HG02678 (cell line): Measurements from ENCODE around the gene NECAB3.
A peak's percentile ranks its signal among the peaks of the same experiment; 100 is the strongest.

Experiments used
- ATAC-seq: cut with Tn5 transposase; IDR thresholded peaks from one replicate; pipeline ENCODE4 v1.9.1; 2021; ENCODE audit warnings: mild to moderate bottlenecking, moderate library complexity; ENCODE audit not compliant: unreplicated experiment

NECAB3 gene

DNA sequence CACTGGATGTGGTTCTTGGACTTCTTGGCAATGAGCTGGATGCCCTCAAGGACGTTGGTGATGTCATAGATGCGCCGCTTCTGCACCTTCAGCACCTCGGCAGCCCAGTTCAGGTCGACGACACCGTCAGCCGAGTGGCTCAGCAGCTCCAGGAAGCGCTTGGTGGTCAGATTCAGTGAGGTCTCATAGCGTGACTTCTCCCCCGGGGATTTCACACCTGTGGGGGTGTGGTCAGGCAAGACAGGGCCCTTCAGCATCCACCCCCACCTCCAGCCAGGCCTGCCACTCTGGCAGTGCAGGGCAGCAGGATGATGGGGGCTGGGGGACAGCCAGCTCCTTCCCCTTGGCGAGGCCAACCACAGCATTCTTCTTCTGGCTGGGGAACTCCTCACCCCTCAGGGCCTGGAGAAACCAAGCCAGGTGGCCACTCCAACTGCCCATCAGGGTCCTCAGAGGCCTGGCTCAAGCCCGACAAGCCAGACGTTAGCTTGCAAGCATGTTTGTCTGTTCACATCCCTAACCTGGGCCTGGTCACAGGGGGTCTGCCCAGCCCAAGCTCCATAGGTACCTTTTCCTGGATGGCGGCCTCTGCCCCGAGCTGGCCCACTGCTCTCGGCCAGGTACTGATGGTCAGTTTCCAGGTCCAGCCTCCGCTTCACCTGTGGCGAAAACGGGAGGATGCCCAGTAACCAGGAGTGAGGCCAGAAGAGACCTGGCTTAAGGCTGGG lies 5.7 kb upstream of the NECAB3 start:
- peak; percentile 64 for ATAC-seq

- no peak for ATAC-seq
These were observed 3.9 kb upstream of the NECAB3 start for GRCh38 chr20:33677991-33678702.

GRCh38 chr20:33676652-33677645 lies 2.7 kb upstream of the NECAB3 start:
- ATAC-seq, result no peak

DNA sequence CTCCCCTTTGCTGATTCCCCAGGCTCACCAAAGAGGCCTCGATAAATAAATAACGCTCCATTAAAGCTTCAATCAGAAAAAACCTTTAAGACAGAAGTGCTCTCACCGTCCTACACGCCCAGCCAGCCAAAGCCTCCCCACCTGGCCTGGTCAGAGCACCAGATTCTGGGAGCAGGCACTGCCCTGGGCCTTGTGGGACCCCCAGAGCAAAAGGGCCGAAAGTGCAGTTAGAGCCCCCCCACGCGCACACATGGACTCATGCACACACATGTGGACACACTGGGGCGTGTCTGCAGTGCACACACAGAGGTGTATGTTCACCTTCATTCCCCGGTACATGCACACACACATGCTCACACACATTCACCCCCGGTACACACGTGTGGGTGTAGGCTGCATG lies 1.9 kb upstream of the NECAB3 start:
- no peak for ATAC-seq

GRCh38 chr20:33675136-33675959 lies 1.1 kb upstream of the NECAB3 start:
- no peak for ATAC-seq

- no peak for ATAC-seq
These were observed 576 bp downstream of the NECAB3 start for GRCh38 chr20:33673410-33674293.

- no peak for ATAC-seq
These were observed 1.2 kb downstream of the NECAB3 start for GRCh38 chr20:33673114-33673409.

DNA sequence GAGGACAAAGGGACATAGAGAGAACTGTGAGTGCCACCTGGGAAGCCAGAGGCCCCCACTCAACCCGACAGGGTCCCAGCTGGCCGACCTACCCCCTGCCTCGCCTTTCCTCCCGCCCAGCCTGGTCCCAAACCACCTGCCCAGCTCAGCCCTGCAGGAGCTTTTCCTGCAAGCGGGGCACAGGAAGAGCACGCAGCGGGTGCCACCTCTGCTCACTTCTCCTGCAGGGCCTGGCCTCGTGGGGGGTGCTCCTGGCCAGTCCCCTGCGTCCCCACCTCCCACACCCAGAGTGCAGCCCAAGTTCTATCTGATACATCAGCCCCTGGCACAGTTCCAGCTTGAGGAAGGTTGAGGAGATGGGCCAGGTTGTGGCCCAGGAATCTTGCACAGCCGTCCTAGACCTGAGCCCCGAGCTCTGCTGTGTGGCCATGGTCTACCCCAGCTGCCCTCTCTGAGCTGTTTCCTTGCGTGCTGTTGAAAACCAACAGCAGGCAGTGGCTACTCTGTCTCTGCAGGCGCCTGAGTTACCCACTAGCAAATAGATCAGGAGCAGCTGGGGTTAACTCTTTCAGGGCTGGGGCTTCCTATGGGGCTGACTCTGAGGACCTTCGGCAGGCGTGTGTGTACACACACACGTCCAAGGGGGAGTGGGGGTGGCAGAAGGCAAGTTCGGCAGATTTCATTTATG lies 1.7 kb downstream of the NECAB3 start:
- no peak for ATAC-seq

- ATAC-seq, result no peak
These were observed 2.5 kb downstream of the NECAB3 start for GRCh38 chr20:33671573-33672288.

- ATAC-seq, result no peak
These were observed 3.3 kb downstream of the NECAB3 start for GRCh38 chr20:33670715-33671499.

DNA sequence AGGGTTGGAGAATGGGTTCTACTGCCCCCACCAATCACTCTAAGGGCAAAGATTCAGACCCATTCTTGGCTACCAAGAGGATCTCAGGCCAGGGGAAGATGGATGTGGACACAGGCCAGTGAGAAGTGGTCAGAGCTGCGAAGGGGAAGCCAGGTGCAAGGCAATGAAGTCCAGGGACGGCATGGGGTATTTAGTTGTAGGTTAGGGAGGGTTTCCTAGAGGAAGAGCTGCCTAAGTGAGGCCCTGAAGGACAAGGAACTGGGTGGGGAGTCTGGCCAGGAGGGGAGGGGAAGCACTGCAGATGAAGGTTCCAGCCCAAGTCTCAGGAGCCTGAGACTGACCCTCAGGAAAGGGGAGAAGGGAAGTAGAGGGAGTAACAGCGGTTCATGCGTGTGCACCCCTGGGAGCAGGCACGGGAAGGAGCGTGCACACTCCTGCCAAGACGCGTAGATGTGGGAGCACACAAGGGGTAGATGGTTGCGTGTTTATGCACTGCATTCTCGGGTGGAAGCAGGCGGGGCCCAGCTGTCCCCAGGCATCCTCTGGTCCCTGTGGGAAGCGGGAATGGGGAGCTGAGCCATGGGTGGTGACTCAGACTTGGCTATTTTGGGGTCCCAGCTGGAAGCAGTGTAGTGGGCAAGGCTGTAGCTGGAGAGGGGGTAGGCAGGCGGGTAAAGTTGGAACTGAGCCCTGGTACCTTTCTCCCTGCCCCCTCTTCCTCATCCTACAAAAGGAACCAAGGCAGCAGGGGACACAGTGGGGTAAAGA lies 4.2 kb downstream of the NECAB3 start:
- no peak for ATAC-seq

- no peak for ATAC-seq
These were observed 5.0 kb downstream of the NECAB3 start for GRCh38 chr20:33669224-33669623.

- no peak for ATAC-seq
These were observed 5.6 kb downstream of the NECAB3 start for GRCh38 chr20:33668466-33669155.

DNA sequence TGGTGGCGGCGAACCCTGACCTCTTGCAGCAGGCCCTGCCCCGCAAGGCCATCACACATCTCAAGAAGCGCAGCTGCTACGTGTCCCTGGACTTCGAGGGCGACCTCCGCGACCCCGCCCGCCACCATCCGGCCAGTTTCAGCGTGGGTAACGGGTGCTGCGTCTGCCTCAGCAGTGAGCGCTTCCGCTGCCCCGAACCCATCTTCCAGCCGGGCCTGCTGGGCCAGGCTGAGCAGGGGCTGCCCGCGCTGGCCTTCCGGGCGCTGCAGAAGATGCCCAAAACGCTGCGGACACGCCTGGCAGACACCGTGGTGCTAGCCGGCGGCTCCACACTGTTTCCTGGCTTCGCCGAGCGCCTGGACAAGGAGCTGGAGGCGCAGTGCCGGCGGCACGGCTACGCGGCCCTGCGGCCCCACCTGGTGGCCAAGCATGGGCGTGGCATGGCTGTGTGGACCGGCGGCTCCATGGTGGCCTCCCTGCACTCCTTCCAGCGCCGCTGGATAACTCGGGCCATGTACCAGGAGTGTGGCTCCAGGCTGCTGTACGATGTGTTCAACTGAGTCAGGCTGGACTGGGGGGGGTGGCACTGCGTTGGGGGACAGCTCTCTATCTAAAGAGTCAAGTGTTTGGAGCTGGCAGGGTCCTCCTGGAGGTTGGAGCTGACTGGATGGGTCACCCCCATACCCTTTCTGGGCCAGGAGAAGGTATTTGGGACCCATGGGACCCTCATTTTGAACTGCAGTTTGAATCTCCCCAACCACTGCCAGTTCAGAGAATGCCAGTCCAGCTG lies 6.4 kb downstream of the NECAB3 start:
- ATAC-seq, result peak; percentile 39

- peak; percentile 11 for ATAC-seq
These were observed 7.0 kb downstream of the NECAB3 start for GRCh38 chr20:33667245-33667675.
